Stomach (tissue), 9 donors: Measurements from ENCODE around the gene PARK7. TPM values are rescaled to one million over a fixed set of nuclear protein-coding genes. Genes with fewer than 3 reads are reported as not detected.
A peak's percentile ranks its signal among the peaks of the same experiment; 100 is the strongest.

Source experiments
- DNase-seq, 2 donors: peaks; one replicate each; pipeline versions ENCODE4 v3.0.0 to v3.0.0-alpha.2; 2013 to 2019
- H3K27ac ChIP-seq, 5 donors: fragments of 200-600 bp in 4 of 5; sonication (generic) in 4 of 5; one replicate each; pipeline ENCODE4 v1.5.1; 2013 to 2019; ENCODE audit warnings: mild to moderate bottlenecking in 1 of 5, moderate library complexity in 1 of 5
- H3K27me3 ChIP-seq, 3 donors: fragments of 200-600 bp; sonication (generic); one replicate each; pipeline ENCODE4 v1.5.1; 2017 to 2019; ENCODE audit warnings: mixed run types in 1 of 3
- H3K36me3 ChIP-seq, 4 donors: fragments of 200-600 bp; sonication (generic); 1 replicate in 3 of 4; 2 replicates in 1 of 4; pipeline ENCODE4 v1.5.1; 2016 to 2019
- H3K4me1 ChIP-seq, 4 donors: fragments of 200-600 bp; sonication (generic); one replicate each; pipeline ENCODE4 v1.5.1; 2016 to 2019
- H3K4me3 ChIP-seq, 4 donors: fragments of 200-600 bp; sonication (generic) in 3 of 4; one replicate each; pipeline ENCODE4 v1.5.1; 2016 to 2019; ENCODE audit warnings: mild to moderate bottlenecking in 1 of 4
- H3K9me3 ChIP-seq, 4 donors: fragments of 200-600 bp; sonication (generic); one replicate each; pipeline ENCODE4 v1.5.1; 2016 to 2019
- EP300 ChIP-seq: sonication (generic); formaldehyde crosslinking; IDR thresholded peaks from one replicate; pipeline ENCODE4 v1.6.1; 2017; ENCODE audit warnings: antibody characterized with exemption
- POLR2A ChIP-seq, 4 donors: fragments of 450-650 bp; IDR thresholded peaks; one replicate each; pipeline ENCODE4 v1.6.1; 2016; ENCODE audit warnings: antibody characterized with exemption in 4 of 4, control low read depth in 2 of 4, mild to moderate bottlenecking in 1 of 4, moderate library complexity in 1 of 4
- POLR2AphosphoS5 ChIP-seq, 3 donors: sonication (generic); formaldehyde crosslinking; IDR thresholded peaks; one replicate each; pipeline ENCODE4 v1.6.1; 2016; ENCODE audit warnings: antibody characterized with exemption in 3 of 3
- WGBS, 5 donors: extraction: QIAGEN DNeasy Blood & Tissue Kit in 3 of 5; methylation state at CpG; one replicate each; pipeline versions ENCODE4 v1.1.5 to v1.1.7; 2013 to 2018; 5-methylcytosine and 5-hydroxymethylcytosine counted together
- intact Hi-C: fragments of 100-400 bp; cut with DNase I; formaldehyde crosslinking; loops from one replicate; pipeline ENCODE4 v1.15.1; 2023; ENCODE audit warnings: low total_unique reads
- polyA plus RNA-seq, 3 donors: library from polyadenylated mRNA; stranded (reverse); fragments of 200-250 nt; gene quantifications; one replicate each; pipeline ENCODE4 v1.2.3, GENCODE V29; 2013
- small RNA-seq, 4 donors: library from RNA; depleted of rRNA; stranded (forward); fragments of <200 nt; gene quantifications; one replicate each; pipeline ENCODE3, GENCODE V24; 2016
- total RNA-seq, 5 donors: library from RNA; depleted of rRNA; stranded (reverse); fragments of >200 nt; gene quantifications; one replicate each; pipeline versions ENCODE4 v1.1.0 to v1.2.3, GENCODE V29; 2014 to 2016
- TF ChIP-seq, protein P1 (sequence below), 7 experiments: fragments of 450-650 bp in 4 of 7; fragments of 200-600 bp in 3 of 7; sonication (generic) in 3 of 7; IDR thresholded peaks; one replicate each; pipeline ENCODE4 v1.5.1; 2016 to 2019; ENCODE audit warnings: antibody characterized with exemption in 7 of 7, control low read depth in 2 of 7, mild to moderate bottlenecking in 1 of 7
- donor health status: healthy with polysubstance abuse.
- donor health status: Bipolar disorder and iron deficiency.
- donor health status: healthy.

PARK7 gene
- total and polyA plus RNA-seq, 8 donors = 41.4 to 350 (median 142) TPM

DNA sequence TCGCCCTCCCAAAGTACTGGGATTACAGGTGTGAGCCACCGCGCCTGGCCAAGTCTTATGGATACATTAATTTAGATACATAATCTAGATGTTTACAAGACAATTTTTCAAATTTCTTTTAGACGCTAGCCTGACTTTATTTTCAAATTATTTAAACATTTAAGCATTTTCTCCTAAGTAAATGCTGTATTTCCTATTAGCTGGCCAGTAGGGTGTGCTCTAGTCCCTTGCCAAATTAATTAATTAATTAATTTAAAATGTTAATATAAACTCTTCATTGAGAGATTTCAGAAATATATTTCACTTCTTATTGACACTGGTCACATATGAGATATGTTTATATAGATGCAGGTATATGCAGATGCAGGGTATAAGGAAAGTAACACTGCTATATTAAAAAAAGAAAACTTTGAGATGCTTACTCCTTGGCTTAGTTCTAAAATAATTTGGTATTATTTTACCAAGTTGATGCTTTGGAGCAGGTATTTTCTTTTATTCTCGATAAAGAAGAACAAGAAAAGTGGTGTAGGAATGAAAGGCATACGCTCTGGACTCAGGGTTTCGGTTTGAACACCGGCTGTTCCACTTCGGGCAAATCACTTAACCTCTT, 69.8 kb downstream of the PARK7 start:
- no peaks in the 10 kb centered on the region for H3K27me3 ChIP-seq
- intact Hi-C loops = loop anchor here (5.0 to 10.0 kb wide), 2 partner anchors 204 to 281 kb away; no protein-coding TSS in a partner anchor
- TF ChIP-seq, protein P1, sequence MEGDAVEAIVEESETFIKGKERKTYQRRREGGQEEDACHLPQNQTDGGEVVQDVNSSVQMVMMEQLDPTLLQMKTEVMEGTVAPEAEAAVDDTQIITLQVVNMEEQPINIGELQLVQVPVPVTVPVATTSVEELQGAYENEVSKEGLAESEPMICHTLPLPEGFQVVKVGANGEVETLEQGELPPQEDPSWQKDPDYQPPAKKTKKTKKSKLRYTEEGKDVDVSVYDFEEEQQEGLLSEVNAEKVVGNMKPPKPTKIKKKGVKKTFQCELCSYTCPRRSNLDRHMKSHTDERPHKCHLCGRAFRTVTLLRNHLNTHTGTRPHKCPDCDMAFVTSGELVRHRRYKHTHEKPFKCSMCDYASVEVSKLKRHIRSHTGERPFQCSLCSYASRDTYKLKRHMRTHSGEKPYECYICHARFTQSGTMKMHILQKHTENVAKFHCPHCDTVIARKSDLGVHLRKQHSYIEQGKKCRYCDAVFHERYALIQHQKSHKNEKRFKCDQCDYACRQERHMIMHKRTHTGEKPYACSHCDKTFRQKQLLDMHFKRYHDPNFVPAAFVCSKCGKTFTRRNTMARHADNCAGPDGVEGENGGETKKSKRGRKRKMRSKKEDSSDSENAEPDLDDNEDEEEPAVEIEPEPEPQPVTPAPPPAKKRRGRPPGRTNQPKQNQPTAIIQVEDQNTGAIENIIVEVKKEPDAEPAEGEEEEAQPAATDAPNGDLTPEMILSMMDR (IDR thresholded peaks at IDR 0.05) = peak in 5 of 7 experiments; percentile 45 to 75 (median 52)
- no peak for TF ChIP-seq EP300
- peaks cover 21 to 40% (median 30%) of the 10 kb centered on the region in 4 donors for H3K4me1 ChIP-seq
- H3K36me3 ChIP-seq = no peaks in the 10 kb centered on the region
- WGBS, 5 donors = 59 to 74% (median 68%) methylated on average over 9 of the region's 9 CpGs
- no peak overlapping the region for H3K4me3 ChIP-seq
- peak in 1 of 2 donors; percentile 72 for DNase-seq
- H3K9me3 ChIP-seq = no peaks in the 10 kb centered on the region
- peak overlapping the region in 1 of 5 donors; percentile 60 for H3K27ac ChIP-seq

DNA sequence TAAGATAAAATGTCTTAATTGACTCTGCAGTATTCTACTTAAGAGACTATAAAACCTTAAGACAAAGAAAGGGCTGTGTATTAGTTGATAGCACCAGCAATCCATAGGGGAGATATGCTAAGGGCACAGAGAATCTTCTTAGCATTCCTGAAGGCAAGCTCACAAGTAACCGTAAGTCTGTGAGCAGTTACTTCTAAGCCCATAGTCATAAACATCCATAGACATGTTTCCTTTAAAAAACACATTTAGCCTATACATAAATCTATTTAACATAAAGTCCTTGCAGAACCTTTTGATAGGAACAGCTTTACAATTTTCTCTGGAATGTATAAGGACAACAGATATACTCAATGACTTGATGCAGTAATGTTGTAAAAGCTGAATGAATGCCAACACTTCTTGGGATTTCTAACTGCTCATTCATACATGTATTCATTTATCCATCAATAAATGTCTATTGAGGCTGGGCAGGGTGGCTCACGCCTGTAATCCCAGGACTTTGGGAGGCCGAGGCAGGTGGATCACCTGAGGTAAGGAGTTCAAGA, 70.9 kb downstream of the PARK7 start:
- 85 to 94% (median 90%) methylated on average over 3 of the region's 3 CpGs for WGBS, 5 donors
- H3K36me3 ChIP-seq = no peaks in the 10 kb centered on the region
- intact Hi-C loops = loop anchor here (5.0 to 10.0 kb wide), 2 partner anchors 202 to 280 kb away; no protein-coding TSS in a partner anchor
- H3K9me3 ChIP-seq = no peaks in the 10 kb centered on the region
- no peaks in the 10 kb centered on the region for H3K27me3 ChIP-seq
- TF ChIP-seq EP300 (no peak), POLR2AphosphoS5 (IDR thresholded peaks at IDR 0.05) (no peak), POLR2A (IDR thresholded peaks at IDR 0.05) (no peak)
- TF ChIP-seq, protein P1 (IDR thresholded peaks at IDR 0.05) = no peak
- no peak overlapping the region for H3K4me3 ChIP-seq
- no peak for DNase-seq
- H3K27ac ChIP-seq = no peak overlapping the region
- peaks cover 10 to 29% (median 24%) of the 10 kb centered on the region in 4 donors for H3K4me1 ChIP-seq

DNA sequence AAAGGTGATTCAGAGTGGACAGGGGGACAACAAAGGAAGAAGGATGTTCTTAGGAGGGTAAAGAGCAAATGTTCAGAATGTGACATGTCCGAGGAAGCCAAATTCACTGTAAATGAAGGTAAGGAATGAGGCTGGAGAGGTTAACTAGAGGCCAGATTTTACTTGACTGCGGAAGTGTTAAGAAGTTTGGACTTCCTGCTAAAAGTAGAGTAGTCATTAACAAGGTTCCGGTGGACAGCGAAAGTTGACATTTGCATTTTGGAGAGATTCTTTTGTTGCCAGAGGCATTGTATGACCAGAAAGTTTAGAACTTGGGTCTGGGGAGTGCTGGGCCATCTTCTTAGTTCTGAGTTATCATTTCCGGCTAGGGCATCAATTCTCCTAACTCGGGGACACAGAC, 71.8 kb downstream of the PARK7 start:
- no peaks in the 10 kb centered on the region for H3K9me3 ChIP-seq
- H3K27me3 ChIP-seq = no peaks in the 10 kb centered on the region
- peaks cover 5 to 20% (median 15%) of the 10 kb centered on the region in 4 donors for H3K4me1 ChIP-seq
- no peak for DNase-seq
- TF ChIP-seq POLR2AphosphoS5 (IDR thresholded peaks at IDR 0.05) (no peak), EP300 (no peak), POLR2A (IDR thresholded peaks at IDR 0.05) (no peak)
- TF ChIP-seq, protein P1 (IDR thresholded peaks at IDR 0.05) = no peak
- WGBS, 5 donors = 88 to 94% (median 90%) methylated on average over 6 of the region's 6 CpGs
- no peak overlapping the region for H3K27ac ChIP-seq
- no peaks in the 10 kb centered on the region for H3K36me3 ChIP-seq
- H3K4me3 ChIP-seq = no peak overlapping the region
- intact Hi-C loops = loop anchor here (5.0 to 10.0 kb wide), 2 partner anchors 201 to 279 kb away; no protein-coding TSS in a partner anchor

Small RNA genes lying within 50 kb of the gene (small RNA-seq; reads per million reads assigned to genes)
- gene RF00019 = 0 reads per million in 4 donors

Other genes with a start within 250 kb of the PARK7 start
- gene VAMP3, start 190.4 kb upstream of the PARK7 start, total RNA-seq = 100 to 1,000 TPM in 3 of 5 donors, 10 to 100 TPM in 2; 20.9 to 133 (median 112) TPM
- gene VAMP3, start 190.4 kb upstream of the PARK7 start, polyA plus RNA-seq = 10 to 100 TPM; 42.0 to 98.5 (median 67.1) TPM
- gene PER3, start 177.4 kb upstream of the PARK7 start, total RNA-seq = 10 to 100 TPM in 4 of 5 donors, 1 to 10 TPM in 1; 3.8 to 55.8 (median 24.5) TPM
- 1 to 10 TPM; 3.2 to 9.3 (median 7.9) TPM for gene PER3, start 177.4 kb upstream of the PARK7 start, polyA plus RNA-seq
- under 1 TPM in 1 of 5 donors, not detected in 4; 0.73 TPM for gene UTS2, start 108.6 kb upstream of the PARK7 start, total RNA-seq
- not detected for gene UTS2, start 108.6 kb upstream of the PARK7 start, polyA plus RNA-seq
- gene TNFRSF9, start 20.9 kb upstream of the PARK7 start, total RNA-seq = under 1 TPM in 2 of 5 donors, not detected in 3; 0.37 to 0.58 TPM
- under 1 TPM; 0.06 to 0.46 (median 0.08) TPM for gene TNFRSF9, start 20.9 kb upstream of the PARK7 start, polyA plus RNA-seq
- 100 to 1,000 TPM in 3 of 5 donors, 10 to 100 TPM in 1, 1 to 10 TPM in 1; 3.5 to 201 (median 134) TPM for gene ERRFI1, start 64.6 kb downstream of the PARK7 start, total RNA-seq
- 10 to 100 TPM; 31.4 to 47.7 (median 41.4) TPM for gene ERRFI1, start 64.6 kb downstream of the PARK7 start, polyA plus RNA-seq